Measurements from ENCODE around the gene EXOSC10.

DNA sequence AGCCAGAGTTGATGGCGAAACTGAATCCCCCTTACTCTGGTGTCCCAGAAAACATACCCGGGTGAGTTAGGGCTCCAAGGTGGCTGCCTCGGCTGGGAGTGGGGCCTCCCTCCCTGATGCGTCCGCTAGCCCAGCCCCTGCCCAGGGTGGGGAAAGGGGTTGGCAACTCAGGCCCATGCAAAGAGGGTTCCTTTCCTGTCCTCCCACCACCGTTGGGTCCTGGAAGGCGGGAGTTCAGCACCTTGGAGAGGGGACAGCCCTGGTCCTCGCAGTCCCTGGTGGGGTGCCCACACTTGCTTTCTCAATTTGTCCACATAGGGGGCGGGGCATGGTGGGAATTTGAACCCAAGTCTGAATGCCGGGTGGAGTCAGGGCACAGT is 45.9 kb downstream of the EXOSC10 start:
- TF ChIP-seq, protein P1, sequence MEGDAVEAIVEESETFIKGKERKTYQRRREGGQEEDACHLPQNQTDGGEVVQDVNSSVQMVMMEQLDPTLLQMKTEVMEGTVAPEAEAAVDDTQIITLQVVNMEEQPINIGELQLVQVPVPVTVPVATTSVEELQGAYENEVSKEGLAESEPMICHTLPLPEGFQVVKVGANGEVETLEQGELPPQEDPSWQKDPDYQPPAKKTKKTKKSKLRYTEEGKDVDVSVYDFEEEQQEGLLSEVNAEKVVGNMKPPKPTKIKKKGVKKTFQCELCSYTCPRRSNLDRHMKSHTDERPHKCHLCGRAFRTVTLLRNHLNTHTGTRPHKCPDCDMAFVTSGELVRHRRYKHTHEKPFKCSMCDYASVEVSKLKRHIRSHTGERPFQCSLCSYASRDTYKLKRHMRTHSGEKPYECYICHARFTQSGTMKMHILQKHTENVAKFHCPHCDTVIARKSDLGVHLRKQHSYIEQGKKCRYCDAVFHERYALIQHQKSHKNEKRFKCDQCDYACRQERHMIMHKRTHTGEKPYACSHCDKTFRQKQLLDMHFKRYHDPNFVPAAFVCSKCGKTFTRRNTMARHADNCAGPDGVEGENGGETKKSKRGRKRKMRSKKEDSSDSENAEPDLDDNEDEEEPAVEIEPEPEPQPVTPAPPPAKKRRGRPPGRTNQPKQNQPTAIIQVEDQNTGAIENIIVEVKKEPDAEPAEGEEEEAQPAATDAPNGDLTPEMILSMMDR (conservative IDR thresholded peaks at IDR 0.05), result no peak
- no peak for TF ChIP-seq ZFX (IDR thresholded peaks at IDR 0.05)

Measured in C4-2B (cell line).